Common myeloid progenitor, CD34-positive (primary cell): Measurements from ENCODE around the gene NANS.
"Not testable (repeated sequence)": the region's sequence is repeated elsewhere in the genome, so short reads cannot be mapped to it uniquely, and the experiment has no call there.

Experiments
- CTCF ChIA-PET: fragments of 350-600 bp; sonication (Branson Sonifier 250); formaldehyde crosslinking; loops from one replicate; lab custom pipeline; 2021; ENCODE audit warnings: antibody characterized with exemption; lab: Charles Lee
- POLR2A ChIA-PET: fragments of 350-600 bp; sonication (Branson Sonifier 250); formaldehyde crosslinking; loops from one replicate; lab custom pipeline; 2021; ENCODE audit warnings: antibody characterized with exemption; lab: Charles Lee
- DNase-seq, 3 donors: peaks; one replicate each; pipeline versions ENCODE4 v3.0.0 to v3.0.0-alpha.2; 2013
- H3K27ac ChIP-seq, 2 experiments: 1 replicate in 1 of 2; 2 replicates in 1 of 2; pipeline ENCODE4 v1.7.0; 2013; ENCODE audit warnings: inconsistent platforms in 2 of 2, low read length in 2 of 2, mild to moderate bottlenecking in 2 of 2, low read depth in 1 of 2, moderate library complexity in 1 of 2; ENCODE audit not compliant: severe bottlenecking in 2 of 2, insufficient read depth in 1 of 2, poor library complexity in 1 of 2
- H3K27me3 ChIP-seq, 5 experiments: replicated peaks in 2 of 5; 1 replicate in 3 of 5; 2 replicates in 2 of 5; pipeline versions ENCODE4 v1.6.1 to v1.7.0; 2013; ENCODE audit warnings: low read length in 4 of 5, mild to moderate bottlenecking in 2 of 5, moderate library complexity in 2 of 5, inconsistent platforms in 1 of 5; ENCODE audit not compliant: insufficient read depth in 5 of 5, control insufficient read depth in 4 of 5
- H3K36me3 ChIP-seq, 4 experiments: 1 replicate in 2 of 4; 2 replicates in 2 of 4; pipeline versions ENCODE4 v1.6.1 to v1.7.0; 2013; ENCODE audit warnings: low read length in 3 of 4, control low read depth in 1 of 4, mild to moderate bottlenecking in 1 of 4; ENCODE audit not compliant: control insufficient read depth in 4 of 4, insufficient read depth in 4 of 4
- H3K4me1 ChIP-seq, 4 experiments: 1 replicate in 3 of 4; 2 replicates in 1 of 4; pipeline versions ENCODE4 v1.6.1 to v1.7.1; 2013; ENCODE audit warnings: low read length in 3 of 4, mild to moderate bottlenecking in 3 of 4, control low read depth in 1 of 4, inconsistent platforms in 1 of 4, moderate library complexity in 1 of 4; ENCODE audit not compliant: control insufficient read depth in 4 of 4, insufficient read depth in 4 of 4; ENCODE audit errors: control extremely low read depth in 1 of 4
- H3K4me3 ChIP-seq, 7 experiments: 1 replicate in 4 of 7; 2 replicates in 3 of 7; pipeline versions ENCODE4 v1.5.1 to v1.7.0; 2013; ENCODE audit warnings: mild to moderate bottlenecking in 7 of 7, low read length in 6 of 7, moderate library complexity in 6 of 7, inconsistent platforms in 2 of 7, low read depth in 2 of 7, control low read depth in 1 of 7; ENCODE audit not compliant: insufficient read depth in 4 of 7, control insufficient read depth in 1 of 7; ENCODE audit errors: extremely low read depth in 1 of 7
- H3K9me3 ChIP-seq, 5 experiments: 1 replicate in 4 of 5; 2 replicates in 1 of 5; pipeline versions ENCODE4 v1.6.1 to v1.7.1; 2013; ENCODE audit warnings: low read length in 4 of 5, mild to moderate bottlenecking in 2 of 5, inconsistent platforms in 1 of 5, low read depth in 1 of 5, moderate library complexity in 1 of 5; ENCODE audit not compliant: control insufficient read depth in 4 of 5, insufficient read depth in 2 of 5; ENCODE audit errors: control extremely low read depth in 1 of 5
- WGBS: methylation state at CpG from one replicate; pipeline ENCODE4 v1.1.5; 2013; ENCODE audit not compliant: insufficient coverage; 5-methylcytosine and 5-hydroxymethylcytosine counted together

NANS gene

DNA sequence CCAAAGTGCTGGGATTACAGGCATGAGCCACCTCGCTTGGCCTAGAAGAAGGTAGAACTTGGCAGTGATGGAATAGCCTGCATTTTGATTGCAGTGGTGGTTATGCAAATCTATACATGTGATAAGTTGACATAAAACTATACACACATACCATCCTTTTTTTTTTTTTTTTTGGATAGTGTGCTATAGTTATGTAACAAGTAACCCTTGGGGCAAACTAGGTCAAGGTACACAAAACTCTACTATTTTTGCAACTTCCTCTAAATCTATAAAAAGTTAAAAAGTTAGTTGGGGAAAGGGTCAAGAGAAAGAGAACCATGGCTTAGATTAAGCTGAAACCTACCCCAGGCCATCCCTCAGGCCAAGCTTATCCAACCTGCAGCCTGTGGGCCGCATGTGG lies 51.4 kb downstream of the NANS start:
- Histone ChIP-seq H3K36me3 (peaks cover 0 to 35% (median 18%) of the 10 kb centered on the region in 4 experiments), H3K4me3 (peak overlapping the region in 3 of 7 experiments; percentile 14 to 32 (median 23)), H3K4me1 (peaks cover 3 to 67% (median 55%) of the 10 kb centered on the region in 4 experiments), H3K9me3 (no peaks in the 10 kb centered on the region), H3K27me3 (no peaks in the 10 kb centered on the region), H3K27ac (peak overlapping the region; percentile 64 to 76)
- CTCF ChIA-PET: interaction anchor here (0.8 to 1.0 kb wide), 4 partner anchors 10 to 103 kb away, joined by 3 read pairs; no protein-coding TSS in a partner anchor
- no CpG with 5 or more reads among the region's 2 CpGs for WGBS
- peak in 1 of 3 donors; percentile 42 for DNase-seq
- POLR2A ChIA-PET: no interaction called here

GRCh38 chr9:98108531-98109031 lies 52.0 kb downstream of the NANS start:
- Histone ChIP-seq H3K27me3 (no peaks in the 10 kb centered on the region), H3K9me3 (no peaks in the 10 kb centered on the region), H3K36me3 (peaks cover 0 to 35% (median 18%) of the 10 kb centered on the region in 4 experiments), H3K4me3 (peak overlapping the region in 5 of 7 experiments; percentile 13 to 32 (median 14)), H3K27ac (peak overlapping the region; percentile 64 to 76), H3K4me1 (peaks cover 0 to 61% (median 49%) of the 10 kb centered on the region in 4 experiments)
- POLR2A ChIA-PET: no interaction called here
- 0% methylated on average over 2 of the region's 5 CpGs for WGBS
- DNase-seq: peak; percentile 62 to 86 (median 79)
- CTCF ChIA-PET: interaction anchor here (0.8 to 2.5 kb wide), 5 partner anchors 9 to 102 kb away, joined by 3 to 11 read pairs (median 3); partner anchors contain the start of gene TRIM14

GRCh38 chr9:98109052-98109451 lies 52.5 kb downstream of the NANS start:
- Histone ChIP-seq H3K36me3 (peaks cover 0 to 35% (median 18%) of the 10 kb centered on the region in 4 experiments), H3K4me3 (no peak overlapping the region), H3K27me3 (no peaks in the 10 kb centered on the region), H3K4me1 (peaks cover 0 to 56% (median 45%) of the 10 kb centered on the region in 4 experiments), H3K27ac (peak overlapping the region; percentile 64 to 76), H3K9me3 (no peaks in the 10 kb centered on the region)
- CTCF ChIA-PET: interaction anchor here (1.1 to 2.5 kb wide), 2 partner anchors 10 to 15 kb away, joined by 3 to 11 read pairs; partner anchors contain the start of gene TRIM14
- WGBS: no CpG with 5 or more reads among the region's 3 CpGs
- POLR2A ChIA-PET: interaction anchor here (1.4 kb wide), 1 partner anchor 10 kb away, joined by 4 read pairs; the partner anchor contains the start of gene TRIM14
- no peak for DNase-seq

DNA sequence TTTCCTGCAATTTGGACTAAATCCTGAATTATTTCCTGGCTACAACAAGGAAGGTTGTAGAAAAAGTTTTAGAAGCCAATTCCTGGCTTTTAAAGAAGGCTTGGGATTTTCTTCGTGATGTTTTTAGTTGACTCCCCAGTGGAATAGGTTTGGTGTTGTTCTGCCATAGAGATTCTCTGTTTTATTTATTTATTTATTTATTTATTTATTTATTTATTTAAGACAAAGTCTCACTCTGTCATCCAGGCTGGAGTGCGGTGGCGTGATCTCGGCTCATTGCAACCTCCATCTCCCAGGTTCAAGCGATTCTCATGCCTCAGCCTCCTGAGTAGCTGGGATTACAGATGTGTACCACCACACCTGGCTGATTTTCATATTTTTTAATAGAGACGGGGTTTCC lies 60.6 kb downstream of the NANS start:
- H3K27me3 ChIP-seq, H3K27ac ChIP-seq, H3K4me3 ChIP-seq, DNase-seq, H3K36me3 ChIP-seq, H3K9me3 ChIP-seq, POLR2A ChIA-PET: not testable (repeated sequence)
- CTCF ChIA-PET: interaction anchor here (0.8 to 4.6 kb wide), 8 partner anchors 9 to 140 kb away, joined by 3 to 31 read pairs (median 4); no protein-coding TSS in a partner anchor
- 92% methylated on average over 2 of the region's 6 CpGs for WGBS
- peaks cover 7 to 41% (median 27%) of the 10 kb centered on the region in 4 experiments for H3K4me1 ChIP-seq

DNA sequence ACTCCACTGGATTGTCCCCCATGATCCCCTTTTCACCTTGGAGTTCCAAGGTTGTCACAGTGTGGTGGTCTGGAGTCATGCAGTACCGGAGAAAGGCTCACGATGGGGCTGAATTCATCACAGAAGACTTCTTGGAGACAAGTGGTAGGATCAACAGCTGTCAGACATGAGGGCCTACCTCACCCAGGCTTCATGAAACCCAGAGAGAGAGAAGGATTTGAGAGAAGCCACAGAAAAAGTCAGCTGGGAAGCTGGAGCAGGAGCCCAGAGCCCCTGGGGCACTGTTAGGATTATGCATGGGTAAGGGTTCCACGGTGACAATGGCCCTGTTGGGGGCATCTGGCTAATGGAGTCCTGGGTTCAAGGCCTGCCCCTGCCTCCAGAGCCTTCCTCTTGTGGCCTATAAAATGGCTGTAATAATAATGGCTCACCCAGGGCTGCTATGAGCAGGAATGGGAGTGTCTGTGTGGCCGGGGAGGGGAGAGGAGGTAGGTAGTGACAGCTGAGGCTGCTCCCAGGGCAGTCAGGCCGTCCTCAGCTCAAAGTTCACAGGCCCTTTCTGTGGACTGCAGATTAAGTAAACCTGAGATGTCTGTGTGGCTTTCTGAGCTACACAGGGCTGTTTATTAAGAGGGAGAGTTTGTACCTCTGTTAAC lies 61.6 kb downstream of the NANS start:
- CTCF ChIA-PET: interaction anchor here (0.8 to 4.6 kb wide), 22 partner anchors 8 to 657 kb away, joined by 3 to 31 read pairs (median 4); no protein-coding TSS in a partner anchor
- POLR2A ChIA-PET: interaction anchor here (1.5 to 1.8 kb wide), 2 partner anchors 8 to 14 kb away, joined by 4 to 7 read pairs; no protein-coding TSS in a partner anchor
- peak; percentile 71 to 84 (median 78) for DNase-seq
- Histone ChIP-seq H3K4me3 (peak overlapping the region in 6 of 7 experiments; percentile 74 to 88 (median 78)), H3K36me3 (peaks cover 0 to 5% (median 0%) of the 10 kb centered on the region in 4 experiments), H3K27ac (peak overlapping the region; percentile 1 to 69), H3K9me3 (no peaks in the 10 kb centered on the region), H3K4me1 (peaks cover 7 to 38% (median 25%) of the 10 kb centered on the region in 4 experiments), H3K27me3 (no peaks in the 10 kb centered on the region)
- 13% methylated on average over 5 of the region's 5 CpGs for WGBS

GRCh38 chr9:98118640-98119601 lies 62.4 kb downstream of the NANS start, which contains the start of gene TRIM14:
Gene TRIM14, minus strand, starts transcription at chr9:98119222. Its CDS starts 34 bp downstream, at chr9:98119188.
- peak within 1 kb of the TSS; percentile 1 to 69 for H3K27ac ChIP-seq

More at GRCh38 chr9:98118640-98119601, 62.4 kb downstream of the NANS start, which contains the start of gene TRIM14:
- no peaks in the 10 kb centered on the region for H3K9me3 ChIP-seq
- H3K27me3 ChIP-seq: no peaks in the 10 kb centered on the region
- H3K36me3 ChIP-seq: peaks cover 0 to 5% (median 0%) of the 10 kb centered on the region in 4 experiments
- POLR2A ChIA-PET: interaction anchor here (0.6 to 1.8 kb wide), 4 partner anchors 9 to 1475 kb away, joined by 3 to 7 read pairs (median 5); partner anchors contain the start of gene TBC1D2
- H3K4me3 ChIP-seq: peak within 1 kb of the TSS; percentile 66 to 88 (median 76)
- DNase-seq: peak in 2 of 3 donors; percentile 55 to 76
- H3K4me1 ChIP-seq: peaks cover 7 to 38% (median 25%) of the 10 kb centered on the region in 4 experiments
- WGBS: 2% methylated on average over 69 of the region's 71 CpGs
- CTCF ChIA-PET: interaction anchor here (0.6 to 4.6 kb wide), 23 partner anchors 7 to 1574 kb away, joined by 3 to 31 read pairs (median 4); no protein-coding TSS in a partner anchor
